MCF 10A (cell line): ENCODE results near the gene DMC1. TPM values are rescaled to one million over a fixed set of nuclear protein-coding genes. Genes with fewer than 3 reads are reported as not detected.

ENCODE experiments used
- BruUV-seq: library from RNA; stranded (reverse); fragments of 400-500 nt; replicated peaks from 2 replicates; lab custom pipeline; 2021; lab: Mats Ljungman, UMichigan
- CTCF ChIA-PET: fragments of 300-600 bp; sonication (Branson Sonifier 250); formaldehyde crosslinking; extraction: SDS; loops from one replicate; lab custom pipeline; 2021; ENCODE audit warnings: antibody characterized with exemption, inconsistent platforms; lab: Yijun Ruan, JAX
- POLR2A ChIA-PET: fragments of 300-600, 350-650 bp; sonication (Branson Sonifier 250); formaldehyde crosslinking; extraction: SDS; loops from one replicate; lab custom pipeline; 2020; ENCODE audit warnings: antibody characterized with exemption, inconsistent platforms; lab: Yijun Ruan, JAX
- DNase-seq: peaks from one replicate; pipeline ENCODE4 v3.0.0-alpha.2; 2018; ENCODE audit not compliant: unreplicated experiment
- H3K27ac Mint-ChIP-seq: one replicate; pipeline ENCODE4 v1.8.0; 2022; ENCODE audit warnings: mild to moderate bottlenecking, low read depth, mixed read lengths; ENCODE audit not compliant: unreplicated experiment
- H3K27me3 Mint-ChIP-seq: one replicate; pipeline ENCODE4 v1.8.0; 2022; ENCODE audit warnings: mixed read lengths; ENCODE audit not compliant: insufficient read depth, unreplicated experiment
- H3K36me3 Mint-ChIP-seq: one replicate; pipeline ENCODE4 v1.8.0; 2022; ENCODE audit warnings: mild to moderate bottlenecking, moderate library complexity, mixed read lengths; ENCODE audit not compliant: insufficient read depth, unreplicated experiment
- H3K4me1 Mint-ChIP-seq: one replicate; pipeline ENCODE4 v1.8.0; 2022; ENCODE audit warnings: mixed read lengths; ENCODE audit not compliant: insufficient read depth, unreplicated experiment
- H3K4me3 Mint-ChIP-seq: one replicate; pipeline ENCODE4 v1.8.0; 2022; ENCODE audit warnings: mild to moderate bottlenecking, moderate library complexity, mixed read lengths; ENCODE audit not compliant: unreplicated experiment
- H3K9me3 Mint-ChIP-seq: one replicate; pipeline ENCODE4 v1.8.0; 2022; ENCODE audit warnings: mixed read lengths; ENCODE audit not compliant: unreplicated experiment
- intact Hi-C: fragments of 100-400 bp; cut with micrococcal nuclease; formaldehyde crosslinking; loops from 2 replicates; pipeline ENCODE4 v1.14.1; 2022
- total RNA-seq: library from RNA; stranded (reverse); gene quantifications from 2 replicates; pipeline ENCODE4 v1.2.3, GENCODE V29; 2022
- TF ChIP-seq, protein P1 (sequence below): fragments of 200-600 bp; IDR thresholded peaks from one replicate; pipeline ENCODE4 v1.8.0; 2022; ENCODE audit warnings: antibody characterized with exemption, mild to moderate bottlenecking; ENCODE audit not compliant: unreplicated experiment

DMC1 gene
- total RNA-seq, 1 experiment from 2014 or later = 0.56 TPM

DNA sequence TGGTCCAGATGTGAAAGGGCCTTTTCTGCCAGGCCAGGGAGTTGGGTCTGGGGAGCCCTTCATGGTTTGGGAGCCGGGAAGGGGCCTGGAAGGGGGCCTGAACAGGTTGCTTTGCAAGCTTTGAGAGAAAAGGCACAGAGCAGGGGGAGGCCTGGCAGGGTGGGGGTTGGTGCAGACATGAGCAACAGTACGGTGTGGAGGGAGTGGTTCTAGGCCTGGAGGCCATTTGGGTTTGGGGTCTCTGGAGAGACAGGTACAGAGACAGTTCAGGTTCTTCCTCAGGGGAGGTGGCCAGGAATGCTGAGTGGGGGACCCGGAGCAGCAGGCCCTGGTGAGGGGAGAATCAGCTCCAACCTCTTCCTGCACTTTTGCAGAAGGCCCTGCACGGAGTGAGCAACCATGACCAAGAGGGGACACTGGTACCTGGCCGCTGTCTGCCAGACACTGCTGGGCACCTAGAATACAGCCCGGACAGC, 100.6 kb downstream of the DMC1 start:
- ChIA-PET POLR2A (interaction anchor here (1.4 to 3.0 kb wide), 2 partner anchors 9 to 32 kb away, joined by 3 to 10 read pairs; no protein-coding TSS in a partner anchor), CTCF (interaction anchor here (1.0 kb wide), 2 partner anchors 416 to 417 kb away, joined by 3 to 5 read pairs; no protein-coding TSS in a partner anchor)
- intact Hi-C loops = no loop called here
- no peaks in the 10 kb centered on the region for H3K4me1 Mint-ChIP-seq
- H3K27ac Mint-ChIP-seq = no peak overlapping the region
- H3K9me3 Mint-ChIP-seq = no peaks in the 10 kb centered on the region
- BruUV-seq = no TSS peak
- TF ChIP-seq, protein P1, sequence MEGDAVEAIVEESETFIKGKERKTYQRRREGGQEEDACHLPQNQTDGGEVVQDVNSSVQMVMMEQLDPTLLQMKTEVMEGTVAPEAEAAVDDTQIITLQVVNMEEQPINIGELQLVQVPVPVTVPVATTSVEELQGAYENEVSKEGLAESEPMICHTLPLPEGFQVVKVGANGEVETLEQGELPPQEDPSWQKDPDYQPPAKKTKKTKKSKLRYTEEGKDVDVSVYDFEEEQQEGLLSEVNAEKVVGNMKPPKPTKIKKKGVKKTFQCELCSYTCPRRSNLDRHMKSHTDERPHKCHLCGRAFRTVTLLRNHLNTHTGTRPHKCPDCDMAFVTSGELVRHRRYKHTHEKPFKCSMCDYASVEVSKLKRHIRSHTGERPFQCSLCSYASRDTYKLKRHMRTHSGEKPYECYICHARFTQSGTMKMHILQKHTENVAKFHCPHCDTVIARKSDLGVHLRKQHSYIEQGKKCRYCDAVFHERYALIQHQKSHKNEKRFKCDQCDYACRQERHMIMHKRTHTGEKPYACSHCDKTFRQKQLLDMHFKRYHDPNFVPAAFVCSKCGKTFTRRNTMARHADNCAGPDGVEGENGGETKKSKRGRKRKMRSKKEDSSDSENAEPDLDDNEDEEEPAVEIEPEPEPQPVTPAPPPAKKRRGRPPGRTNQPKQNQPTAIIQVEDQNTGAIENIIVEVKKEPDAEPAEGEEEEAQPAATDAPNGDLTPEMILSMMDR = no peak
- no peak overlapping the region for H3K4me3 Mint-ChIP-seq
- no peaks in the 10 kb centered on the region for H3K27me3 Mint-ChIP-seq
- no peak for DNase-seq
- H3K36me3 Mint-ChIP-seq = no peaks in the 10 kb centered on the region

Other genes starting within 250 kb of the DMC1 start
- not detected in 2 replicates for gene KCNJ4, start 115.0 kb downstream of the DMC1 start, total RNA-seq
- 6.4 and 11.5 TPM in 2 replicates for gene KDELR3, start 102.1 kb downstream of the DMC1 start, total RNA-seq
- gene DDX17, start 63.9 kb downstream of the DMC1 start, total RNA-seq = 322 and 422 TPM in 2 replicates
- gene FAM227A, start 86.2 kb upstream of the DMC1 start, total RNA-seq = 2.3 and 2.6 TPM in 2 replicates
- gene CBY1, start 86.5 kb upstream of the DMC1 start, total RNA-seq = 40.6 and 42.1 TPM in 2 replicates
- 60.4 and 71.5 TPM in 2 replicates for gene TOMM22, start 111.8 kb upstream of the DMC1 start, total RNA-seq
- 84.9 and 86.9 TPM in 2 replicates for gene JOSD1, start 130.8 kb upstream of the DMC1 start, total RNA-seq
- 62.5 and 66.4 TPM in 2 replicates for gene GTPBP1, start 135.8 kb upstream of the DMC1 start, total RNA-seq
- gene SUN2, start 185.8 kb upstream of the DMC1 start, total RNA-seq = 51.9 and 66.8 TPM in 2 replicates
- 18.3 and 30.3 TPM in 2 replicates for gene DNAL4, start 224.0 kb upstream of the DMC1 start, total RNA-seq